CD14-positive monocyte (primary cell): ENCODE results near the gene THNSL1. TPM values are rescaled to one million over a fixed set of nuclear protein-coding genes. Genes with fewer than 3 reads are reported as not detected.

Experiments used
- DNase-seq, 3 donors: peaks; one replicate each; pipeline ENCODE4 v3.0.0-alpha.2; 2011 to 2022
- H2AFZ ChIP-seq: 2 replicates; pipeline ENCODE4 v1.6.0; 2012; ENCODE audit warnings: mild to moderate bottlenecking, low read depth, low read length, inconsistent platforms; ENCODE audit not compliant: insufficient read depth, poor library complexity, severe bottlenecking
- H3K27ac ChIP-seq, 2 donors: 1 replicate in 1 of 2; 2 replicates in 1 of 2; pipeline ENCODE4 v1.5.1; 2012 to 2013; ENCODE audit warnings: low read length in 2 of 2, control low read depth in 1 of 2, inconsistent platforms in 1 of 2, low read depth in 1 of 2, mild to moderate bottlenecking in 1 of 2
- H3K27me3 ChIP-seq, 2 donors: one replicate each; pipeline versions ENCODE4 v1.6.0 to v1.6.1; 2011 to 2013; ENCODE audit warnings: low read length in 2 of 2; ENCODE audit not compliant: control insufficient read depth in 2 of 2, insufficient read depth in 2 of 2
- H3K36me3 ChIP-seq, 2 donors: replicated peaks in 1 of 2; 1 replicate in 1 of 2; 2 replicates in 1 of 2; pipeline versions ENCODE4 v1.5.1 to v1.6.1; 2012 to 2013; ENCODE audit warnings: low read length in 2 of 2, control low read depth in 1 of 2, inconsistent platforms in 1 of 2, mild to moderate bottlenecking in 1 of 2; ENCODE audit not compliant: insufficient read depth in 2 of 2, control insufficient read depth in 1 of 2
- H3K4me1 ChIP-seq, 2 donors: 1 replicate in 1 of 2; 2 replicates in 1 of 2; pipeline versions ENCODE4 v1.5.1 to v1.6.1; 2012 to 2013; ENCODE audit warnings: low read length in 2 of 2, control low read depth in 1 of 2, inconsistent platforms in 1 of 2, mild to moderate bottlenecking in 1 of 2, moderate library complexity in 1 of 2; ENCODE audit not compliant: insufficient read depth in 2 of 2, control insufficient read depth in 1 of 2
- H3K4me2 ChIP-seq: replicated peaks from 2 replicates; pipeline ENCODE3; 2012; ENCODE audit warnings: low read length, moderate library complexity, mild to moderate bottlenecking; ENCODE audit not compliant: poor library complexity, severe bottlenecking; ENCODE audit errors: extremely low read depth
- H3K4me3 ChIP-seq, 3 experiments: fragments of 200-600 bp in 1 of 3; sonication (generic) in 1 of 3; replicated peaks in 1 of 3; 1 replicate in 2 of 3; 2 replicates in 1 of 3; pipeline ENCODE4 v1.5.1; 2011 to 2013; ENCODE audit warnings: low read length in 3 of 3, mild to moderate bottlenecking in 3 of 3, control low read depth in 2 of 3, low read depth in 2 of 3, inconsistent platforms in 1 of 3, moderate library complexity in 1 of 3
- H3K79me2 ChIP-seq: 2 replicates; pipeline ENCODE4 v1.6.0; 2012; ENCODE audit warnings: mild to moderate bottlenecking, control low read depth, inconsistent platforms, low read length, moderate library complexity; ENCODE audit not compliant: insufficient read depth
- H3K9ac ChIP-seq: 2 replicates; pipeline ENCODE4 v1.6.0; 2017; ENCODE audit warnings: low read length, mild to moderate bottlenecking; ENCODE audit not compliant: insufficient read depth, poor library complexity, severe bottlenecking
- H3K9me3 ChIP-seq, 2 donors: replicated peaks in 1 of 2; 1 replicate in 1 of 2; 2 replicates in 1 of 2; pipeline versions ENCODE4 v1.5.1 to v1.6.1; 2012 to 2013; ENCODE audit warnings: low read length in 2 of 2, control low read depth in 1 of 2; ENCODE audit not compliant: control insufficient read depth in 1 of 2, insufficient read depth in 1 of 2
- H4K20me1 ChIP-seq: 2 replicates; pipeline ENCODE4 v1.6.0; 2012; ENCODE audit warnings: mild to moderate bottlenecking, low read length, control low read depth, moderate library complexity; ENCODE audit not compliant: insufficient read depth
- H3K27ac Mint-ChIP-seq, 7 donors: one replicate each; pipeline ENCODE4 v1.8.0; 2020; ENCODE audit warnings: mild to moderate bottlenecking in 7 of 7, mixed read lengths in 7 of 7, moderate library complexity in 6 of 7, inconsistent platforms in 2 of 7
- H3K27me3 Mint-ChIP-seq, 3 donors: one replicate each; pipeline ENCODE4 v1.8.0; 2021 to 2022; ENCODE audit warnings: low read depth in 3 of 3, mild to moderate bottlenecking in 3 of 3, mixed read lengths in 3 of 3, moderate library complexity in 3 of 3, inconsistent platforms in 1 of 3
- H3K36me3 Mint-ChIP-seq, 2 donors: one replicate each; pipeline ENCODE4 v1.8.0; 2020; ENCODE audit warnings: mixed read lengths in 2 of 2, inconsistent platforms in 1 of 2, mild to moderate bottlenecking in 1 of 2
- H3K4me1 Mint-ChIP-seq: one replicate; pipeline ENCODE4 v1.8.0; 2020; ENCODE audit warnings: mild to moderate bottlenecking, mixed read lengths
- H3K4me3 Mint-ChIP-seq, 2 donors: one replicate each; pipeline ENCODE4 v1.8.0; 2020; ENCODE audit warnings: mild to moderate bottlenecking in 2 of 2, mixed read lengths in 2 of 2, moderate library complexity in 1 of 2
- H3K9me3 Mint-ChIP-seq, 7 donors: one replicate each; pipeline ENCODE4 v1.8.0; 2020 to 2022; ENCODE audit warnings: mixed read lengths in 7 of 7, mild to moderate bottlenecking in 6 of 7, moderate library complexity in 6 of 7, inconsistent platforms in 2 of 7
- CTCF ChIP-seq: fragments of 200-600 bp; IDR thresholded peaks from one replicate; pipeline ENCODE4 v1.8.0; 2022; ENCODE audit warnings: antibody characterized with exemption, mild to moderate bottlenecking
- WGBS: methylation state at CpG from one replicate; pipeline ENCODE4 v1.1.5; 2013; ENCODE audit warnings: missing lambda C conversion rate; ENCODE audit not compliant: insufficient coverage; 5-methylcytosine and 5-hydroxymethylcytosine counted together
- intact Hi-C, 2 donors: fragments of 100-400 bp; cut with micrococcal nuclease; formaldehyde crosslinking; loops; one replicate each; pipeline versions ENCODE4 v1.15.0 to v1.15.1; 2023
- polyA plus RNA-seq, 3 donors: library from polyadenylated mRNA; depleted of rRNA in 1 of 3; unstranded in 2 of 3; stranded (reverse) in 1 of 3; fragments of 300-500 nt in 2 of 3; fragments of >200 nt in 1 of 3; fragmentation: Illumina TruSeq in 2 of 3; gene quantifications; 1 replicate in 2 of 3; 2 replicates in 1 of 3; pipeline ENCODE4 v1.2.3, GENCODE V29; 2012 to 2021

THNSL1 gene
- polyA plus RNA-seq, 3 donors, result 0.03 to 0.13 TPM; not detected in 1

- Histone ChIP-seq H4K20me1 (no peaks in the 10 kb centered on the region), H3K9ac (no peak overlapping the region), H3K27ac (no peak overlapping the region), H3K27me3 (no peaks in the 10 kb centered on the region), H3K4me2 (no peak overlapping the region), H3K79me2 (no peaks in the 10 kb centered on the region), H3K4me3 (no peak overlapping the region), H3K36me3 (no peaks in the 10 kb centered on the region), H3K9me3 (no peaks in the 10 kb centered on the region), H2AFZ (no peak overlapping the region), H3K4me1 (no peaks in the 10 kb centered on the region)
- intact Hi-C loops, result no loop called here
- 100% methylated on average over 6 of the region's 13 CpGs for WGBS
- Mint-ChIP-seq H3K27ac (no peak overlapping the region), H3K9me3 (peaks cover 0 to 1% (median 0%) of the 10 kb centered on the region in 7 donors), H3K36me3 (no peaks in the 10 kb centered on the region), H3K27me3 (peaks cover 0 to 3% (median 1%) of the 10 kb centered on the region in 3 donors), H3K4me1 (peaks cover 8% of the 10 kb centered on the region), H3K4me3 (no peak overlapping the region)
- DNase-seq, result no peak
- TF ChIP-seq CTCF, result no peak
Measured at GRCh38 chr10:24991298-24991697, 25.1 kb upstream of the THNSL1 start.

GRCh38 chr10:24992512-24993133 is 23.8 kb upstream of the THNSL1 start:
- H3K27ac ChIP-seq, result no peak overlapping the region
- H2AFZ ChIP-seq, result no peak overlapping the region
- no peaks in the 10 kb centered on the region for H3K36me3 ChIP-seq
- no peaks in the 10 kb centered on the region for H3K27me3 ChIP-seq
- 79% methylated on average over 2 of the region's 3 CpGs for WGBS
- intact Hi-C loops, result no loop called here
- H3K9ac ChIP-seq, result no peak overlapping the region
- H4K20me1 ChIP-seq, result no peaks in the 10 kb centered on the region
- H3K4me2 ChIP-seq, result no peak overlapping the region
- Mint-ChIP-seq H3K27ac (no peak overlapping the region), H3K27me3 (peaks cover 0 to 3% (median 3%) of the 10 kb centered on the region in 3 donors), H3K9me3 (peaks cover 0 to 2% (median 0%) of the 10 kb centered on the region in 7 donors), H3K4me1 (peaks cover 8% of the 10 kb centered on the region), H3K36me3 (no peaks in the 10 kb centered on the region), H3K4me3 (no peak overlapping the region)
- H3K79me2 ChIP-seq, result no peaks in the 10 kb centered on the region
- no peaks in the 10 kb centered on the region for H3K9me3 ChIP-seq
- H3K4me1 ChIP-seq, result no peaks in the 10 kb centered on the region
- DNase-seq, result no peak
- no peak overlapping the region for H3K4me3 ChIP-seq
- no peak for TF ChIP-seq CTCF
